K562 (cell line): ENCODE measurements around the gene AMPD1. TPM values are rescaled to one million over a fixed set of nuclear protein-coding genes. Genes with fewer than 3 reads are reported as not detected.

Experiments
- ATAC-seq: fragments of 200-7000 bp; cut with Tn5 transposase; 3 replicates; pipeline ENCODE4 v1.9.1; 2020; ENCODE audit warnings: moderate library complexity
- BruUV-seq: library from RNA; stranded (reverse); fragments of 400-500 nt; replicated peaks from 2 replicates; lab custom pipeline; 2021; lab: Mats Ljungman, UMichigan
- CTCF ChIA-PET: fragments of 300-600 bp; formaldehyde crosslinking; extraction: SDS; loops from one replicate; lab custom pipeline; 2021; ENCODE audit warnings: low intra/inter-chr PET ratio; lab: Yijun Ruan, JAX
- POLR2A ChIA-PET: fragments of 300-600, 350-650 bp; sonication (Branson Sonifier 250); formaldehyde crosslinking; extraction: SDS; loops from one replicate; lab custom pipeline; 2021; ENCODE audit warnings: antibody characterized with exemption, inconsistent platforms; lab: Yijun Ruan, JAX
- DNase-seq, 4 experiments: peaks; one replicate each; pipeline versions ENCODE4 v3.0.0 to v3.0.0-alpha.2; 2011 to 2018; ENCODE audit warnings: low spot score in 3 of 4, mixed read lengths in 3 of 4; ENCODE audit errors: extremely low read depth in 1 of 4
- FAIRE-seq: peaks from 2 replicates; lab custom pipeline; 2011; peaks lifted over from hg19 to GRCh38; lab: Jason Lieb, UNC
- H2AFZ ChIP-seq: 2 replicates; pipeline ENCODE4 v1.6.0; 2011; ENCODE audit warnings: low read depth, low read length, control low read depth, inconsistent platforms
- H3K27ac ChIP-seq: fragments of 200-600 bp; 3 replicates; pipeline ENCODE4 v1.8.0; 2011; ENCODE audit warnings: low read depth, mild to moderate bottlenecking, control low read depth, inconsistent platforms, low read length, moderate library complexity, mixed read lengths; ENCODE audit errors: extremely low read depth
- H3K27me3 ChIP-seq, 2 experiments: fragments of 300-600 bp in 1 of 2; 2 replicates in 1 of 2; 3 replicates in 1 of 2; pipeline versions ENCODE4 v1.6.0 to v1.8.0; 2011; ENCODE audit warnings: inconsistent platforms in 2 of 2, low read length in 2 of 2, mild to moderate bottlenecking in 1 of 2, mixed read lengths in 1 of 2, moderate library complexity in 1 of 2; ENCODE audit not compliant: control insufficient read depth in 2 of 2, insufficient read depth in 2 of 2
- H3K36me3 ChIP-seq: fragments of 300-600 bp; 3 replicates; pipeline ENCODE4 v1.8.0; 2011; ENCODE audit warnings: mild to moderate bottlenecking, low read length, inconsistent platforms; ENCODE audit not compliant: control insufficient read depth, insufficient read depth
- H3K4me1 ChIP-seq, 2 experiments: fragments of 200-600 bp in 1 of 2; replicated peaks in 1 of 2; 2 replicates in 1 of 2; 3 replicates in 1 of 2; pipeline versions ENCODE4 v1.5.1 to v1.8.0; 2011; ENCODE audit warnings: inconsistent platforms in 2 of 2, low read length in 2 of 2, mild to moderate bottlenecking in 1 of 2, mixed read lengths in 1 of 2, moderate library complexity in 1 of 2; ENCODE audit not compliant: control insufficient read depth in 2 of 2, insufficient read depth in 2 of 2
- H3K4me2 ChIP-seq: 2 replicates; pipeline ENCODE4 v1.6.1; 2011; ENCODE audit warnings: low read length, control low read depth, inconsistent platforms, mixed read lengths; ENCODE audit not compliant: insufficient read depth
- H3K4me3 ChIP-seq: fragments of 200-600 bp; sonication (generic), shearing (Covaris generic); 2 replicates; pipeline ENCODE4 v1.5.1; 2016; ENCODE audit warnings: control low read depth, inconsistent platforms
- H3K79me2 ChIP-seq: fragments of 200-600 bp; 3 replicates; pipeline ENCODE4 v1.8.0; 2011; ENCODE audit warnings: low read length, inconsistent platforms; ENCODE audit not compliant: control insufficient read depth, insufficient read depth
- H3K9ac ChIP-seq, 2 experiments: 2 replicates each; pipeline versions ENCODE4 v1.6.0 to v1.6.1; 2011; ENCODE audit warnings: low read depth in 2 of 2, low read length in 2 of 2, control low read depth in 1 of 2, inconsistent platforms in 1 of 2, mild to moderate bottlenecking in 1 of 2, mixed read lengths in 1 of 2; ENCODE audit not compliant: insufficient read depth in 1 of 2
- H3K9me1 ChIP-seq: one replicate; pipeline ENCODE4 v1.6.0; 2011; ENCODE audit warnings: inconsistent platforms, mild to moderate bottlenecking, low read length, moderate library complexity; ENCODE audit not compliant: control insufficient read depth, insufficient read depth
- H3K9me3 ChIP-seq: replicated peaks from 2 replicates; pipeline ENCODE4 v1.5.1; 2011; ENCODE audit warnings: low read depth, low read length, inconsistent platforms; ENCODE audit not compliant: control insufficient read depth, insufficient read depth
- H4K20me1 ChIP-seq: replicated peaks from 2 replicates; pipeline ENCODE4 v1.6.1; 2011; ENCODE audit warnings: low read length, inconsistent platforms, mixed read lengths; ENCODE audit not compliant: control insufficient read depth, insufficient read depth
- CEBPB ChIP-seq: fragments of 450-650 bp; IDR thresholded peaks from 2 replicates; pipeline ENCODE4 v1.6.1; 2016; ENCODE audit warnings: missing genetic modification characterization, missing compliant biosample characterization
- KDM5B ChIP-seq: fragments of 200-600 bp; sonication (generic); IDR thresholded peaks from 2 replicates; pipeline ENCODE4 v1.6.1; 2012; ENCODE audit warnings: low read depth, mild to moderate bottlenecking, moderate library complexity, low read length, control low read depth, inconsistent platforms; ENCODE audit not compliant: insufficient replicate concordance
- L3MBTL2 ChIP-seq: fragments of 450-650 bp; IDR thresholded peaks from 2 replicates; pipeline ENCODE4 v1.6.1; 2016; ENCODE audit warnings: mild to moderate bottlenecking, moderate library complexity
- RFX1 ChIP-seq: fragments of 450-650 bp; IDR thresholded peaks from 2 replicates; pipeline ENCODE4 v1.6.1; 2016; ENCODE audit warnings: mild to moderate bottlenecking, moderate library complexity
- SP2 ChIP-seq: IDR thresholded peaks from 2 replicates; pipeline ENCODE4 v1.6.1; 2011; ENCODE audit warnings: mild to moderate bottlenecking, low read depth, low read length, moderate library complexity; ENCODE audit not compliant: poor library complexity, severe bottlenecking; ENCODE audit errors: extremely low read depth
- TAF15 ChIP-seq: fragments of 200-400 bp; formaldehyde crosslinking; IDR thresholded peaks from 2 replicates; pipeline ENCODE4 v1.6.1; 2017; ENCODE audit warnings: mild to moderate bottlenecking, low read depth, low read length, moderate library complexity
- USF1 ChIP-seq: sonication (generic); formaldehyde crosslinking; IDR thresholded peaks from 2 replicates; pipeline ENCODE4 v1.9.0; 2022; ENCODE audit warnings: mild to moderate bottlenecking, missing genetic modification reagents
- in situ Hi-C: fragments of 300-500 bp; cut with MboI; formaldehyde crosslinking; loops from 4 replicates; pipeline ENCODE4 v1.15.0; 2018; ENCODE audit warnings: inconsistent platforms, mixed read lengths
- intact Hi-C: fragments of 100-400 bp; cut with micrococcal nuclease; formaldehyde crosslinking; loops from 2 replicates; pipeline ENCODE4 v1.14.2; 2022
- polyA plus RNA-seq, 8 experiments: library from polyadenylated mRNA; depleted of rRNA in 4 of 8; stranded (reverse) in 5 of 8; unstranded in 3 of 8; fragments of >200 nt; fragmentation: Nextera tagmentation in 2 of 8; fragmentation: Illumina TruSeq in 1 of 8; extraction: Ambion mirVana in 2 of 8; extraction: Trizol in 1 of 8; gene quantifications; 2 replicates each; pipeline versions ENCODE4 v1.2.1 to v1.2.3, GENCODE V29; 2011 to 2014; ENCODE audit warnings: inconsistent platforms in 1 of 8, missing spikeins in 1 of 8
- total RNA-seq, 7 experiments: library from RNA; depleted of rRNA in 6 of 7; stranded (reverse); fragments of >200 nt in 6 of 7; fragmentation: Illumina TruSeq in 2 of 7; extraction: Trizol in 2 of 7; gene quantifications; 2 replicates each; pipeline versions ENCODE4 v1.2.1 to v1.2.3, GENCODE V29; 2011 to 2021; ENCODE audit warnings: low replicate concordance in 1 of 7

Gene AMPD1
- total and polyA plus RNA-seq, 9 of the 15 experiments (the other 6 are each of a cell fraction or from before 2014, with no cell fraction given), result 0.04 to 0.17 TPM; not detected in 7

- no TSS peak for BruUV-seq
These were observed 1.5 kb upstream of the AMPD1 start for GRCh38 chr1:114696810-114697209.

More at GRCh38 chr1:114696810-114697209, 1.5 kb upstream of the AMPD1 start:
- Histone ChIP-seq H3K79me2 (no peaks in the 10 kb centered on the region), H2AFZ (no peak overlapping the region), H3K9me1 (no peaks in the 10 kb centered on the region), H3K9me3 (no peaks in the 10 kb centered on the region), H3K4me3 (no peak overlapping the region), H4K20me1 (no peaks in the 10 kb centered on the region), H3K27me3 (peaks cover 15 to 18% of the 10 kb centered on the region in 2 experiments), H3K27ac (no peak overlapping the region), H3K36me3 (no peaks in the 10 kb centered on the region), H3K9ac (no peak overlapping the region), H3K4me1 (no peaks in the 10 kb centered on the region), H3K4me2 (no peak overlapping the region)
- in situ Hi-C loops, result no loop called here
- FAIRE-seq, result no peak
- TF ChIP-seq CEBPB (tag) (peak; percentile 30; the same call in 1 of the 2 replicates), KDM5B (no peak), RFX1 (no peak), L3MBTL2 (no peak), SP2 (no peak), USF1 (no peak), TAF15 (no peak)
- POLR2A ChIA-PET, result interaction anchor here (2.4 to 2.5 kb wide), 2 partner anchors 10 to 14 kb away, joined by 10 to 12 read pairs; no protein-coding TSS in a partner anchor
- CTCF ChIA-PET, result no interaction called here
- ATAC-seq, result no peak
- intact Hi-C loops, result no loop called here
- no peak for DNase-seq
